ENCODE measurements around the gene HRAS.

- no peak for TF ChIP-seq ZNF274 (IDR thresholded peaks at IDR 0.05; ENCODE audit: low read depth, low read length)
- TF ChIP-seq SUZ12 (IDR thresholded peaks at IDR 0.05; ENCODE audit: extremely low read depth, insufficient read depth, insufficient read length): no peak
- no peak for TF ChIP-seq YY1 (IDR thresholded peaks at IDR 0.05; ENCODE audit: insufficient read depth, insufficient read length)
These were observed 29.0 kb downstream of the HRAS start for GRCh38 chr11:506238-506994.
